Measurements from ENCODE around the gene CDC14A. TPM values are rescaled to one million over a fixed set of nuclear protein-coding genes. Genes with fewer than 3 reads are reported as not detected.

CDC14A gene
- total RNA-seq, 1 donor from 2014 or later = 10.1 TPM

DNA sequence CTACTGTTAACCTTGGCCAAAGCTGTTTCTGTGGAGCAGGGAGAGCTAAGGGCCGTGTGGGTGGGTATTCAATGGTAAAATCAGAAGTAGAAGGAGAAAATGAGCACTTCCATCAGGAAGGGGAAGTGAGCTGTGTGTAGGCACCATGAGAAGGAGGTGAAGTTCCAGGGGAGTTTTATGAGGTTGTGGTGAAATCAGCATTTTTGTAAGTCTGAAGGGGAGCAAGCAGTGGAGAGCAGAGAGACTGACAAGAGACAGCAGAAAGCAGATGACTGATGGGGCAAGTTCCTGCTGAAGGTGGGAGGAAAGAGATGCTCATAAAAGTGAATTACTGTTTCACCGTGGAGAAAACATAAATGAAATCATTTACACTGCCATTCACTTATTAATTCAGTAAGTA, 183.0 kb downstream of the CDC14A start:
- no peak for DNase-seq (ENCODE audit: low spot score)

DNA sequence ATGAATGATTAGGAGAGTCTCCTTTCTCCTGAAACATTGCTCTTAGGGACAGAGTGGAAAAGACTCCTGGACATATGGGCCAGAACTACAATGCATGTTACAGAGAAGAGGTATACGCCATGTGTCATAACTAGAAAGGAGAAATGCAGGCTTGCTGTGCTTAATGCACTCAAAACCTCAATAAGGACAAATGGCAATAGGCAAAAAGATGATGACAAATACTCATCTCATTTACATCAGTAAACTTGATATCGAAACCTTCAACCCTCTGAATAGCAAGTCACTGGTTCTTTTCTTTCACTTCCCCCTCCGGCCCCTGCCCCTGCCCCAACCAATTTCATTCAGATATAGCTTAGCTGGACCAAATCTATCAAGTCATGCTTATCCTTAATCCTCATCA, 183.7 kb downstream of the CDC14A start:
- no peak for DNase-seq (ENCODE audit: low spot score)

DNA sequence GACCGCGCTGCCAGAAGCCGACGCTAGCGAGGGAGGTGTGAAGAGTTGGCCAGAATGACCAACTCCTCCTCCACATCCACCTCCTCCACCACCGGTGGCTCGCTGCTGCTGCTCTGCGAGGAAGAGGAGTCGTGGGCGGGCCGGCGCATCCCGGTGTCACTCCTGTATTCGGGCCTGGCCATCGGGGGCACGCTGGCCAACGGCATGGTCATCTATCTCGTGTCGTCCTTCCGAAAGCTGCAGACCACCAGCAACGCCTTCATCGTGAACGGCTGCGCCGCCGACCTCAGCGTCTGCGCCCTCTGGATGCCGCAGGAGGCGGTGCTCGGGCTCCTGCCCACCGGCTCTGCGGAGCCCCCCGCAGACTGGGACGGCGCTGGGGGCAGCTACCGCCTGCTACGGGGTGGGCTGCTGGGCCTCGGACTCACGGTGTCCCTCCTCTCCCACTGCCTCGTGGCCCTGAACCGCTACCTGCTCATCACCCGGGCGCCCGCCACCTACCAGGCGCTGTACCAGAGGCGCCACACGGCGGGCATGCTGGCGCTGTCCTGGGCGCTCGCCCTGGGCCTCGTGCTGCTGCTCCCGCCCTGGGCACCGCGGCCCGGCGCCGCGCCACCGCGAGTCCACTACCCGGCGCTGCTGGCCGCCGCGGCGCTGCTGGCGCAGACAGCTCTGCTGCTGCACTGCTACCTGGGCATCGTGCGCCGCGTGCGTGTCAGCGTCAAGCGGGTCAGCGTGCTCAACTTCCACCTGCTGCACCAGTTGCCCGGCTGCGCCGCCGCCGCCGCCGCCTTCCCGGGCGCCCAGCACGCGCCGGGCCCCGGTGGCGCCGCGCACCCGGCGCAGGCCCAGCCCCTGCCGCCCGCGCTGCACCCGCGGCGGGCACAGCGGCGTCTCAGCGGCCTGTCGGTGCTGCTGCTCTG, 186.9 kb downstream of the CDC14A start:
- DNase-seq (ENCODE audit: low spot score) = no peak

DNA sequence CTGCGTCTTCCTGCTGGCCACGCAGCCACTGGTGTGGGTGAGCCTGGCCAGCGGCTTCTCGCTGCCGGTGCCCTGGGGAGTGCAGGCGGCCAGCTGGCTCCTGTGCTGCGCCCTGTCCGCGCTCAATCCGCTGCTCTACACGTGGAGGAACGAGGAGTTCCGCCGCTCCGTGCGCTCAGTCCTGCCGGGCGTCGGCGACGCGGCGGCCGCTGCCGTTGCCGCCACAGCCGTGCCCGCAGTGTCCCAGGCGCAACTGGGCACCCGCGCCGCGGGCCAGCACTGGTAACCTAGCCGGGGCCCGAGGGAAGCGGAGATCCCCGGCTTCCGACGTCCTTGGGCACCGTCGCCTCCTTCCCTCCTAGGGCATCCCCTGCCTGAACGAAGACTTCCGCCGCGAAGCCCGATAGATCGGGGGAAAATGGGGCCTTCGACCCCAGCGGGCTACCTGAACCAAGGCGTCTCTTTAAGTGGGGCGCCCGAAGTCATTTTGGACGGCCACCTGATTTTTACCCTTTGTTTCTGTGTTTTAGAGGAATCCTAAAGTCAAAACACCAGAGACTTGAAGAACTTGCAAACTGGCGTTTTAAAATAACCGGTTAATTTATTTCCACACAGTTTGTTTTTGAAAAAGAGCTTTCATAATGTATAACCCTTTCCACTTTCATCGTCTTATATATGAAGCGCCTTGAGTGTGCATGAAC, 187.7 kb downstream of the CDC14A start:
- peak; percentile 17 for DNase-seq (ENCODE audit: low spot score)

DNA sequence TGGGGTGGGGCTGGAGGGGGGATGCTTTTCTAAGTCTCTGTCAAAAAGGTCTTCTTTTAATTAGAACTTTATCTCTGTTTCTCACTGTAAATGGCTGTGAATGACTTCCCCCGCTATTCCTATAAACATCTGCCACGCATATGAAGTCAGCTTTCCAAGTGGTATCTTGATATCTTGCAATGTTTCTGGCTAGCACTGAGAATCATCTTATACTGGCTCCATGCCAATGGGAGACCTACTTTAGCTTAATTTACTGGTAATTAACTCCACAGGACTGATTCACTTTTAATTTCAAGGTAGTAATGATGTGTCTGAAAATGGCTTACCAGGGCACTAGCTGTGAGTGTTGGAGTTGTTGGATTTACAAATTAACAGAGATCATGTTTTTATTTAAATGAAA, 190.0 kb downstream of the CDC14A start:
- no peak for DNase-seq (ENCODE audit: low spot score)

DNA sequence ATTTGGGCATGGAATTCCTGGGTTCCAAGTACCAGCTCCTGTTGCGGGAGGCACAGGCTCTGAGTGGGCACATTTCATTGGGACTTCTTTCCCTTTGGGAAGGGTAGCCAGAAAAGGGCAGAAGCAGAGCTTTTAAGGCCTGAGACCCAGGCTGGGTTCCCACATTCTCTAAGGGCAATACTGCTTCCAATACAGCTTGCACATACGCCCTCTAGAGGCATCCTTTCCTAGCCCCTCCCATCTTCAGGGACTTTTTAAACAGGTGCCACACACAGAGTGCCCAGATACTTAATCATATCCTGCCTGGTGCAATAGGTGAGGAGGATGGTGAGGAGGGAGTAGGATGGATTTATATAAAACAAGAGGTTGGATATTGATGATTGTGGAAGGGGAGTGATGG, 191.3 kb downstream of the CDC14A start:
- no peak for DNase-seq (ENCODE audit: low spot score)

DNA sequence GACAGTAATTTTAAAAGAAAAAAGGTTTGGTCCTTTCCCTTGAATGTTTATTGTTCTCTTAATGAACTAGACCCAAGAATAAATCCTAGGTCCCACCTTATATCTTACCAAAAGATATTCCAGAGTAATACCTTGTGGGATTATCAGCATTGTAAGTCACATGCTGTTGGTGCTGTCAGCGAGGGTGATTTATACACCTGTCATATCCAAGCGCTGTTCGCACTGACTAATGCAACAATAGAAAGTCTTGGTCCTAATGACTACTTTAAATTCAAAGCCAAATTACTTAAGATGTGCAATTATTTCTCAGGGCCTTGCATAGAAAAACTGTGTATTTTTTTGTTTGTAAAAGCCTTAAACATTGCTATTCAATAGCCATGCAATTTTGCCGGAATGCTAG, 192.5 kb downstream of the CDC14A start:
- no peak for DNase-seq (ENCODE audit: low spot score)

DNA sequence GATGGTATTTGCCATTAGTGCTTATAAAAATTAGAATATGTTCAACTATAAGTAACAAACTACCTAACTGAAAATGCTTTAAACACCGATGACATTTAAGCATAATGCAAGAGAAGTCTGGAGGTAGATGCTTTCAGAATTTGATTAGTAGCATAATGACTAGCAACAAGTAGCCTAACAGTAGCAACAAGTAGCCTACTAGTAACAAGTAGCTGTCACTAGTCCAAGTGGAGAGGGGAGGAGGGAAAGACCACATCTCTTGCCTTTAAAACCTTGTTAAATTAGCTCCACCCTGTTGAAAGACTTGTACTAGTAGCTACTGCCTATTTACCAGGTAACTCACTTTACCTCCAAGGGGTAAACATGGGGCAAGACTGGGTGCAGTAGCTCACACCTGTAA, 193.5 kb downstream of the CDC14A start:
- no peak for DNase-seq (ENCODE audit: low spot score)

DNA sequence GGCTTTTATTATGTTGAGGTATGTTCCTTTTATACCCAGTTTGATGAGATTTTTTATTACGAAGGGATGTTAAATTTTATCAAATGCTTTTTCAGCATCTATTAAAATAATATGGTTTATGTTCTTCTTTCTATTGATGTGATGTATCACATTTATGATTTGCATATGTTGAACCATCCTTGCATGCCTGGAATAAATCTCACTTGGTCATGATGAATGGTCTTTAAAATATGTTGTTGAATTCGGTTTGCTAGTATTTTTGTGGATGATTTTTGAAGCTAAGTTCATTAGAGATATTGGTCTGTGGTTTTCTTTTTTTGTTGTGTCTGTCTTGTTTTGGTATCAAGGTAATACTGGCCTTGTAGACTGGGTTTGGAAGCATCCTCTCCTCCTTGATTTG, 199.7 kb downstream of the CDC14A start:
- no peak for DNase-seq (ENCODE audit: low spot score)

DNA sequence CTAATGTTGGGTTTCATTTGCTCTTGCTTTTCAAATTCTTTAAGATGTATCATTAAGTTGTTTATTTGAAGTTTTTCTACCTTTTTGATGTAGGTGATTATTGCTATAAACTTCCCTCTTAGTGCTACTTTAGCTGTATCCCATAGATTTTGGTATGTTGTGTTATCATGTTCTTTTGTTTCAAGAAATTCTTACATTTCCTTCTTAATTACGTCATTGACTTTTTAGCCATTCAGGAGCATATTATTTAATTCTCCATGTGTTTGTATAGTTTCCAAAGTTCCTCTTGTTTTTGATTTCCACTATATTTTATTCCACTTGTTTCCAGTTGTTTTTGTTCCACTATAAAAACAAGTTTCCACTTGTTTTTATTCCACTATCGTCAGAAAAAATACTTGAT, 200.6 kb downstream of the CDC14A start:
- no peak for DNase-seq (ENCODE audit: low spot score)

DNA sequence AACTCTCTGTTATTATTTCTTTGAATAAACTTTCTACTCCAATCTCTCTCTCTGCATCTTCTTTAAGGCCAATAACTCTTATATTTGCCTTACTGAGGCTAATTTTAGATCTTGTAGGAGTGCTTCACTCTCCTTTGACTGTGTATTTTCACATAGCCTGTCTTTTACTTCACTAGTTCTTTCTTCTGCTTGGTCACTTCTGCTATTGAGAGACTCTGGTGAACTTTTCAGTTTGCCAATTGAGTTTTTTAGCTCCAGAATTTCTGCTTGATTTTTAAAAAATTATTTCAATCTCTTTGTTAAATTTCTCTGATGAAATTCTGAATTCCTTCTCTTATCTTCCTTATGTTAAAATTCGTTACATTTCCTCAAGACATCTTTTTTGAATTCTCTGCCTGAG, 203.9 kb downstream of the CDC14A start:
- no peak for DNase-seq (ENCODE audit: low spot score)

DNA sequence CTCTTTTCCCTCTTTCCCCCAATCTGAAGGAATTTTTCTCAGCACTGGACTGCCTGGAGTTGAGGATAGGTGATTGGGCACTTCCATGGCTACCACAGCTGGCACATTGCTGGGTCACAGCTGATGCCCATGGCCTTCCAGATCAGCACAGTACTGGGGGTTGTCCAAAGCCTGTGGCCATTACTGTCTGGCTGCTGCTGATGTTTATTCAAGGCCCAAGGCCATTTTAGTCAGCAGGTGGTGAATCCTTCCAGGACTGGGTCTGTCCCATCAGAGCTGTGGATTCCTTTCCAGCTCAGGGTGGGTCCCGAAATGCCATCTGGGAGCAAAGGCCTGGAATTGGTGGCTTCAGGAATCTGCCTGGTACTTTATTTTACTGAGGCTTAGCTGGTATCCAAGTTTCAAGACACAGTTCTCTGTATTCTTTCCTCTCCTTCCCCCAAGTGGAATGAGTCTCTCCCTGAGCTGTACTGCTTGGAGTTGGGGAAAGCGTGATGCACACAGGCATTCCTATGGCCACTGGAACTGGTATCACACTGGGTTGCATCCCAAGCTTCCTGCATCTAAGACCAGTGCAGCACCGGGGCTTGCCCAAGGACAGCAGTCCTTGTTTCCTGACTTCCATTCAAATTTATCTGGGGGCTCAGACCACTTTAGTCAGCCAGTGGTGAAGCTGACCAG, 204.8 kb downstream of the CDC14A start:
- no peak for DNase-seq (ENCODE audit: low spot score)

DNA sequence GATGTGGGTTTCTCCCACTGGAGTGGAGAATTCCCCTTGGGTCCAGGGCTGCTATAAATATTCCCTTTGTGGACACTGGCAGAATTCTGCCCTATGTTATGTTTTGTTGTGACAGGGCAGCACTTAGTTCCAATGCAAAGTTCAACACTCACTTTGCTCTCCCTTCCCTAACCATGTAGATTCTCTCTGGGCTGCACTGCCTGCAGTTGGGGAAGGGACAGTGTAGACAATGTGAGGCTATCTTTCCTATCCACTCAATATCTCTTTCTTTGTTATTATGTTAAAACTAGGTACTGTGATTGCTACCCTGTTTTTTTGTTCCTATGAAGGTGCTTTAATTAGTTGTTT, 205.3 kb downstream of the CDC14A start:
- no peak for DNase-seq (ENCODE audit: low spot score)

DNA sequence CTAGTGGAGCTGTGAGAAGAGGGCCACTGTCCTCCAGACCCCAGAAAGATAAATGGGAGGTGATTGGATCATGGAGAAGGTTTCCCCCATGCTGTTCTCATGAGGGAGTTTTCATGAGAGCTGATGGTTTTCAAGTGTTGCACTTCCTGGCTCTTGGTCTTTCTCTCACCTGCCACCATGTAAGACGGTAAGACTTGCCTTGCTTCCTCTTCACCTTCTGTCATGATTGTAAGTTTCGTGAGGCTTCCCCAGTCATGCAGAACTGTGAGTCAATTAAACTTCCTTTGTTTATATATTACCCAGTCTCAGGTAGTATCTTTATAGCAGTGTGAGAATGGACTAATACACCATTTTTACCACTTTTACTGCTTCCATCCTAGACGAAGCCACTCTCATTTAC, 213.2 kb downstream of the CDC14A start:
- no peak for DNase-seq (ENCODE audit: low spot score)

DNA sequence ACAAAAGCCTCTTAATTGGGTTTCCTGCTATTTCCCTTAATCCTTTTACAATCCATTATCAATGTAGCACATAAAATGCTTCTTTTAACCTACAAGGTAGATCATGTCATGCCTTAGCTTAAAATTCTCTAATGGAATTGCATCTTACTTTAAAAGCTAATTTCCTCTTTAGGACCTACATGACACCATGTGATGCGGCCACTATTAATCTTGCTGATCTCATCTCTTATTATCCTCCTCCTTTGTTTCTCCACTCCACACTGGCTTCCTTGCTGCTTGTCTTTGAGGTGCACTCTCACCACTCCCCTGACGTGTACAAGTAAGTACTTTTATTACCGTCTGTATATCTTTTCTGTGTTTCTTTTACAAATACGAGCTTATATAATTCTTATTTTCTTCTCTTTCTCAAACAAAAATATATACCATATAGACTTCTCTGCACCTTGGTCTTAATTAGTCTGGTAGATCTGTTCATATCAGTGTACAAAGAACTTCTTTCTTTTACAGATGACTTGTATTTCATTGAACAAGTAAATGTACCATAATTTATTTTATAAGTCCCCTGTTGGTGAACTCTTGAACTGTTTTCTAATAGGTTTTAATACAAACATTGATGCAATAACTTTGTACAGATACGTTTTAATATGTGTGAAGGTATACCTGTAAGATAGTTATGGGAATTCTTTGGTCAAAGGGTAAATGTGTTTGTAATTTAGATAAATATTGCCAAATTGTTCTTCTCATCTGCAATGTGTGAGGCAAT, 213.8 kb downstream of the CDC14A start:
- DNase-seq (ENCODE audit: low spot score) = no peak

DNA sequence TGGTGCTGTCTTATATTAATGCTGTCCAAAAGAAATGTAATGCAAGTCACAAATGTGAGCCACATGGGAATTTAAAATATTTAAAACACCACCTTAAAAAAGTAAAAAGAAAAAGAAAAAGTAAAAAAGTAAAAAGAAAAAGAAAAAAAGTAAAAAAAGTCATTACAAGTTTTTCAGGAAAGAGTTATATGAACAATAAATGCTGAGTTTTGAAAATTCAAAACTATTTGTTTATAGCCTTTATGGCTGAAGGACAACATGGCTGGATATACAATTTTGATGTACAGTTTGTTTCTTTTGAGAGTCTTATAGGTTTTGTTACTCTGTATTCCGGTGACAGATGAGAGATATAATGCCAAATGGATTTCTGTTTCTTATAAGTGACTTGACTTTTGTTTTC, 214.8 kb downstream of the CDC14A start:
- DNase-seq (ENCODE audit: low spot score) = no peak

Other genes with a start within 250 kb of the CDC14A start
- gene SASS6, start 219.6 kb upstream of the CDC14A start, total RNA-seq (ENCODE audit: insufficient read depth, low replicate concordance) = 1.7 TPM
- 37.1 TPM for gene TRMT13, start 219.3 kb upstream of the CDC14A start, total RNA-seq (ENCODE audit: insufficient read depth, low replicate concordance)
- gene LRRC39, start 174.2 kb upstream of the CDC14A start, total RNA-seq (ENCODE audit: insufficient read depth, low replicate concordance) = 2.4 TPM
- 14.0 TPM for gene DBT, start 102.7 kb upstream of the CDC14A start, total RNA-seq (ENCODE audit: insufficient read depth, low replicate concordance)
- gene RTCA, start 86.3 kb upstream of the CDC14A start, total RNA-seq (ENCODE audit: insufficient read depth, low replicate concordance) = 20.0 TPM
- 0.96 TPM for gene GPR88, start 185.6 kb downstream of the CDC14A start, total RNA-seq (ENCODE audit: insufficient read depth, low replicate concordance)